ENCODE data around the gene CDH13.

Gene CDH13

DNA sequence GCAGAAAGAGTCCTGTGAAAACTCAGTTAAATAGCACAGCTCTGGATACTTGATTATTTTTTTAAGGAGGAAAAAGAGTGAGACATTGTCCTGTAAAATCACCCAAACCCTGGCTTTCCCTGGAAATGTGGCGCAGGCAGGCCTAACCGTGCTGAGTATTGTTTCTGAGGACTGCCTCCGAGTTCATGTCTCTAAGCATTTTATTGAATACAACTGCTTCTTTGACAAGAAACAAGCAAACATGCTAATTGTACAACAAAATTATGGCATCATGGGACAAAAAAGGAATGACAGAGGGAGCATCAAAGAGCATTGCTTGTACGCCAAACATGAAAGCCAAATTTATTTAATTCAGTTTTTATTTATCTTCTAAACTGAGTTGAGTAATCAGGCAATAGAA, 1116.5 kb downstream of the CDH13 start:
- TF ChIP-seq, protein P1, sequence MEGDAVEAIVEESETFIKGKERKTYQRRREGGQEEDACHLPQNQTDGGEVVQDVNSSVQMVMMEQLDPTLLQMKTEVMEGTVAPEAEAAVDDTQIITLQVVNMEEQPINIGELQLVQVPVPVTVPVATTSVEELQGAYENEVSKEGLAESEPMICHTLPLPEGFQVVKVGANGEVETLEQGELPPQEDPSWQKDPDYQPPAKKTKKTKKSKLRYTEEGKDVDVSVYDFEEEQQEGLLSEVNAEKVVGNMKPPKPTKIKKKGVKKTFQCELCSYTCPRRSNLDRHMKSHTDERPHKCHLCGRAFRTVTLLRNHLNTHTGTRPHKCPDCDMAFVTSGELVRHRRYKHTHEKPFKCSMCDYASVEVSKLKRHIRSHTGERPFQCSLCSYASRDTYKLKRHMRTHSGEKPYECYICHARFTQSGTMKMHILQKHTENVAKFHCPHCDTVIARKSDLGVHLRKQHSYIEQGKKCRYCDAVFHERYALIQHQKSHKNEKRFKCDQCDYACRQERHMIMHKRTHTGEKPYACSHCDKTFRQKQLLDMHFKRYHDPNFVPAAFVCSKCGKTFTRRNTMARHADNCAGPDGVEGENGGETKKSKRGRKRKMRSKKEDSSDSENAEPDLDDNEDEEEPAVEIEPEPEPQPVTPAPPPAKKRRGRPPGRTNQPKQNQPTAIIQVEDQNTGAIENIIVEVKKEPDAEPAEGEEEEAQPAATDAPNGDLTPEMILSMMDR (conservative IDR thresholded peaks at IDR 0.05; ENCODE audit: low read length): no peak
- no peak overlapping the region for H3K4me3 ChIP-seq (ENCODE audit: low read length)
- no peak for DNase-seq (ENCODE audit: low read depth)

DNA sequence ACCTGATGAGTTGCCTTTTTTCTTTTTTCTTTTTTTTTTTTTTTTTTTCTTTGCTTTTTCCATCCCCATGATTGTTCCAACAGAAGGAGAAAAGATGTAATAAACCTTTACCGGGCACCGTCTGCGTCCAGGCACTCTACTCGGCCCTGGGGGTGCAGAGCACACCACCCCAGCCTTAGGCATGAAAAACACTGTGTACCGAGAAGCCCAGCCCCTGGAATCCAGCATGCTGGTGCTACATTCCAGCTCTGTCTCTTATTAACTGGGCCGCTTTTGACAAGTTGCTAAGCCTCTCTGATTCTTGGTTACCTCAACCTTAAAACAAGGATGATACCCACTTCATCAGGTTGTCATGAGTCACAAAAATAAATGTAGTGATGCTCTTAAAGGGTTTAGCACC, 1117.0 kb downstream of the CDH13 start:
- no peak for DNase-seq (ENCODE audit: low read depth)
- no peak overlapping the region for H3K4me3 ChIP-seq (ENCODE audit: low read length)
- TF ChIP-seq, protein P1 (conservative IDR thresholded peaks at IDR 0.05; ENCODE audit: low read length): no peak

DNA sequence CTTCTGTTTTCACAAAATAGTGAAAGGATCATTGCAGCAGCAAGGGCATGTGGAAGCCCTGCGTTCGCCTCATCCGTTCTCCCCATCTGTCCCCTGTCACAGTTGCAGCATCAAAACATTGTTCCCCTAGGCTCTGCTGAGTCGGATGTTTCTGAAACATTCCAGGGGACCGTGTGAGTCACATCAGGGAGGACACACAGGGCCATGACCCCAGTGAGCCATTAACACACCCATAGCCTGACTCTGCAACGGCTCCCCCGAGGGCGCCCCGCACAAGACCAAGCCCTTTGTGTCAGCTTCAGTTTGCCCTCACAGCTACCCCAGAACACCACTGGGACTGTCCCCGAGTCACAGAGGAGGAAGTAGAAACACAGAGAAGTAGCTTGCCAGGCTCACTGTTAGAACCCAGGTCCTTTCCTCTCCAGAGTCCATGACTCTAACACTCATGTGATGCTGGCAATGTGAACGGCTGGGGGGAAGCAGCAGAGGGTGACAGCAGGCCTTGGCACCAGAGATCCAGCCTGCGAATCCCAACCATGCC, 1117.7 kb downstream of the CDH13 start:
- TF ChIP-seq, protein P1 (conservative IDR thresholded peaks at IDR 0.05; ENCODE audit: low read length): no peak
- peak; percentile 29 for DNase-seq (ENCODE audit: low read depth)
- H3K4me3 ChIP-seq (ENCODE audit: low read length): no peak overlapping the region

DNA sequence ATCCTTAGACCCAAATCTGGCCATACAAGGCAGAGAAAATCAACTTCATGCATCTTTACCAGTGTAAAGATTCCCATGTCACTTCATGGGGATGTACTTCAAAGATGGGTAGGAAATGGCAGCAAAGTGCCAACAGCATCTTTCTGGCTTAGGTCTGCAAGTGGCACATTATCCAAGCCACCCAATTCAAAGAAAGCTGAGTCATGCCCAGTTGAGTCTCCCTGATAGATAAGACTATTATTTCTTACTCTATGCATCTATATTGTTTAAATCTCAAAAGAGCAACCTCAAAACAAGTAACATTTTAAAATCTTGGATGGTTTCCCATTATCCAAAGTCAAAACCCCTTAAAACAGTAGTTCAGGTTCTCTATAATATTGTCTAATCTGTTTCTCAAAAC, 1119.8 kb downstream of the CDH13 start:
- TF ChIP-seq, protein P1 (conservative IDR thresholded peaks at IDR 0.05; ENCODE audit: low read length): no peak
- H3K4me3 ChIP-seq (ENCODE audit: low read length): no peak overlapping the region
- no peak for DNase-seq (ENCODE audit: low read depth)

DNA sequence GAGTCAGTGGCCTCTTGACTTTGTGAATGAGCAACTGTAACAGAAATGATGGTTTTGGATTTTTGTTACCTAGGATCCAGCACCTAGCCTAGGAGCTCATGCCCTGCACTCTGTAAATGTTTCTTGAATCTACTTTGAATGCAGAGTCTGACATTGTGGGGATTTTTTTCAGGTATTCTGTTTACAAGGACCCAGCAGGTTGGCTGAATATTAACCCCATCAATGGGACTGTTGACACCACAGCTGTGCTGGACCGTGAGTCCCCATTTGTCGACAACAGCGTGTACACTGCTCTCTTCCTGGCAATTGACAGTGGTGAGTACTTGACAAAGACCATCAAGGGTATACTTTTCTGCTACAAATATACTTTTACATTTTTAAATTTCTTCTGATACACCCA, 1121.2 kb downstream of the CDH13 start:
- no peak for DNase-seq (ENCODE audit: low read depth)
- TF ChIP-seq, protein P1 (conservative IDR thresholded peaks at IDR 0.05; ENCODE audit: low read length): no peak
- H3K4me3 ChIP-seq (ENCODE audit: low read length): no peak overlapping the region

DNA sequence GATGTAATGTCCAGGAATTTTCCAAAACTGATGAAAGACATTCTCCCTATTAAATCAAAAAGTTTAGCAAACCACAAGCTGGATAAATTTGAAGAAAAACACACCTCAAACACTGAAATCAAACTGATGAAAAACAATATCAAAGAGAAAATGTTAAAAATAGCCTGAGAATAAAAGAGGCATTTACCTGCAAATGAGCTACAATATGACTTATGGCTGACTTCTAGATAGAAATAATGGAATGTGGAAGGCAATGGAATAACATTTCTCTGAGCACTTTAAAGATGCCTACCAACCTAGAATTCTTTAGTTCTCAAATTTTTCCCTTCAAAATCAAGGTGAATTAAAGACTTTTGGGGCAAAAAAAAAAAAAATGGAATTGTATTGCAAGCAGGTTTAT, 1128.6 kb downstream of the CDH13 start:
- TF ChIP-seq, protein P1 (conservative IDR thresholded peaks at IDR 0.05; ENCODE audit: low read length): no peak
- no peak overlapping the region for H3K4me3 ChIP-seq (ENCODE audit: low read length)

DNA sequence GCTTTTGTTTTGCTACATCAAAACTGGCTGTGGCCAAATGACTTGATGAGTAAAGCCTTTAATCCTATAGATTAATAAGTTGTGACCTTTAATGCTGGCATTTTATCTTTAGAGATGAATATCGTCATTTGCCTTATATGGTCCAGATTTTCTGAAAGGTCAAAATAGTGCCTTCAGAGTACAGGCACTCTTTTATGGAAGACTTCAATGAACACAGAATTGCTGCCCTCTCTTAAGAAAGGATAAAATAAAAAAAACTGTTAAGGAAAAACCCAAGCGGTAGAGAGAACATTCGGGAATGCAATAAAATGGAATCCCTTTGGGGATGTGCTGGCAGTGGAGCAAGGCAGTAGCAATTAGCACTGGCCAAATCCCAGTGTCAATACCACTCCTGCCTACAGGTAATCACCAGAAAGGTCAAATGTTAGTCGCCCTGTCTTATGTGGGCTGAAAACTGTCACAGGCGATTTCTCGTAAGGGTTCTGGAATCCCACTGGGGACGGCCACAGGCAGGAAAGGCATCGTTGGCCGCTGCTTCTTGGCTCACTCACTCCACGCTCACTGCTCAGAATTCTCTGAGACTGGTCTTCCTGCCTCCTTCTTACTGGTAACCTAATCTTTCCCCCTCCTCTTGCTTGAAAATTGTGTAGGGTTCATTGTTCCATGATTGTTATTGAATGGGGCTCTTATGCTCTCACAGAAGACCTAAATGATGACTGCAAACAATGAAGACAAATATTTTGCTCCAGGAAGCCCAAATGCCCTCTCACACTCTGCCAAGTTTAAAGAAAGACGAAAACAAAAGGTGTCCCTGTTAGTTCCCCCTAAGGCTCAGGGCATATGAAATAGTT, 1135.6 kb downstream of the CDH13 start:
- H3K4me3 ChIP-seq (ENCODE audit: low read length): no peak overlapping the region
- TF ChIP-seq, protein P1 (conservative IDR thresholded peaks at IDR 0.05; ENCODE audit: low read length): no peak
- DNase-seq (ENCODE audit: low read depth): no peak

More for the DNA sequence above, 1128.6 kb downstream of the CDH13 start:
- DNase-seq (ENCODE audit: low read depth): no peak
